ENCODE measurements around the gene MAN1C1.

The MAN1C1 gene

DNA sequence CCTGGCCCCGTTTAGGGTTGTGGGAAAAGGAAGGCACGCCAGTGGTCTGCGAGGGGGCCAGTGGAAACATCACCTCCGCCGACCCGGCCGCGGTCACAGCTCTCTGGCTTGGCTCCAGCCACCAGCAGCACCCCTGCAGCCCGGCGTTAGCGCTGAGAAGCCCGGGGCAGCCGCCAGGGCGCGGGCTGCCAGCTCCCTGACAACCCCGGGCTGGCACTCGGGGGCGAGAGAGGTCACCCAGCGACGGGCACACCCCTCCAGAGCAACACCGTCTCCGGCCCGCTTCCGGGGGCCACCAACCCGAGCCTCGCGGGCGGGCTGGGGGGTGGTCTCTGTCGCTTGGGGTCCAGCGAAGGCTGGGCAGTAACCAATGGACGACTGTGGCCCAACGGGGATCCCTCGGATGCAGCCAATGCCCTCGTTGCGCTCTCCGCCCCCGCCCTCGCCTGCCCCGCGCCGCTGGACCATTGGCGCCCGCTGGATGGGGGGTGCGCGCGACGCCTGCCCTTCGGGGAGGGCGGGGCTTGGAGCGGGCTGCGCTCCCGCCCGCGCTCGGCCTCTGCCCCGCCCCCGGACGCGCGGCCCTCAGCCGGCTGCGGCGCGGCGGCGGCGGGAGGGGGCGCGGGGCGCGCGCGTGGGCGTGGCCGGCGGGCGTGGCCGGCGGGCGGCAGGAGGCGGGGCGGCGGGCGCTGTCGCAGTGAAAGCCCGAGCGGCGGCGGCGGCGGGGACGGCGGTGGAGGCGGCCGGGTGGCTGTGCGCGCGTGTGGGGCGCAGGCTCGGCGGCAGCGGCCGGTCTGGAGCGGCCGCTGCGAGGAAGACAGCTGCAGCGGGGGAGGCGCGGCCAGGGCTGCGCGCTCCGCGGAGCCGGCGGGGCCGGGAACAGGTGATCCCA lies at the start of gene MAN1C1:
Gene MAN1C1 (plus strand): TSS at position 697 of the 892 bp plus-strand sequence. CDS start 1,007 bp downstream, outside the sequence.
- DNase-seq = peak; percentile 87

DNA sequence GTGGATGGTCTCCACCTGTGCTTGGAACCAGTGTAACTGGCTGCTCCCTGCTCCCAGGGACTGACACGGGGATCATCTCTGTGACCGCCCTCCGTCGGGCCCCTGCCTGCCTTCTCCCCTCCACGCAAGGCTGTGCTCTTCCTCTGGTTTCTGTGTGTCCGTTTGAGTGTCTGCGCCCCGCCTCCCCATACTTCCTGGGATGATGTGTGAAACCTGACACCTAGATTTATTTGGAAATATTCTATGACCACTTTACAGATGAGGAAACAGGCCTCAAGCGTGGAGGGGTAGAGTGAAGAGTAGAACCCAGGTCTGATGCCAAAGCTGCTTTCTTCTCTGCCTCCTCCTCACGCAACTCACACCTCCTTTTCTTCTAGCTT lies 48.9 kb upstream of the MAN1C1 start:
- no peak for DNase-seq

GRCh38 chr1:25568090-25568833 lies 48.3 kb upstream of the MAN1C1 start:
- DNase-seq = no peak

DNA sequence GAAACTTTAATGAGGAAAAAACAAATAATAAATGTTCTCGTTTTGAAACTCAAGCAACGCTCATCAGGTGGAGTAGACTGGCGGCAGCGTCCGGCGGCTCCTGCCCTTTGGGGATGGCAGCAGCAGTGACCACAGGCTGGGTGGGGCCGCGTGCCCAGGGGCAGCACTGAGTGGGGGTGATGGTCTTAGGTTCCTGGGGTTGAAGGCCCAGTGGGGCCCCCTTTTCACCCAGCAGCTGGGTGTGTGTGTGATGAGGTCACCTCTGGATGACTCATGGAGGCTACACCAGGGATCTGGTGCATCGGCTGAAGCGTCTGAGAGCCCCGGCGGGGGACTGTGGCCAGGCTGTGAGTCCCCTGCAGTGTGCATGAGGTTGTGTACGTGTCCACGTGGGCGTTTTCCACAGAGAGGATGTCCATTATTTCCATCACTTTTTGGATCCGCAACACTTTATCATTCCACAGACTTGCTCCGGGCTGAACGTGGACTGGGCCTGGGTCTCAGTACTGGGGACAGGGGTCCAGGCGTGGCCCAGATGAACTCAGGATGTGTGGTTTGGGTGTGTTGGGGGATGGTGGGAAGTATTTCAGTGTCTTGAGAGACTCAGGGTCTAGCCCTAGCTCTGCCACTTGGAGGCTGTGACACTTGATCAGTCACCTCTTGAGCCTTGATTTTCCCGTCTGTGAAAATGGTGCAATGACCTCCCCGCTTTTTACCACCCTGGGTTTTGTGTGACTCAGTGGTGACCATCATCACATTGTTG lies 47.6 kb upstream of the MAN1C1 start:
- DNase-seq = no peak

DNA sequence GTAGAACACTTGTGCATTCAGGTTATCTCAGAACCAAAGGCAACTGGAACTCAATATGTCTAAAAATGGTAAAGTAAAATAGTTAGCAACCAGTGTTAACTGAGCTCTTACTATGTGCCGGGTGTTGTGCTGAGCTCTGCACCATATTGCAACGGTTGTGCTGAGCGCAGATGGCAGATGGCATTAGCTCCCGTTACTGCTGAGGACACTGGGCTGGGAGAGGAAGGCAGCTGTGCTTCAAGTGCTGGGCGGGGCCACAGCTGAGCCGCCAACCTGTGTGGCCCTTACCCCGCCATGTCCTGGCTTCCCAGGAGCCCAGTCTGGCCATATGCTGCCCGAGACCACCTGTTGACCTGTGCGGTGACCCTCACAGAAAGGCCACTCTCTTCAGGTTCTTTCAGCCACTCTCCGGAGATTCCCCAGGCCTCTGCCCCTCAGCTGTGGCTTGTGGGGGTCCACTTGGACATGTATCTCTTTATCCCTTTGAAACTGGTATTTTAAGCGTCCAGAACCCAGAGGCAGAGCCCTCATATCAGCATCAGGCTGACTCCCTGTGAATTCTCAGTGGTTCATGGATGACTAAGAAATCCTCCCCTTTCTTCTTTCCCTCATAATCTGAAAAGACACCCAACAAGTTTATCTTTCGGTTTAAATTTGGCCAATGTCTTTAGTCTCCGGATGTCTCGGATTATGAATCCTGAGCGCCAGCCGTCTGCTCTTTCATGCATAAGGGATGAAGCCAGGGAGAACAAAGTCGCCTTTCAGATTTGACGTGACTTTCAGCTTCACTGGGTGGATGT lies 46.8 kb upstream of the MAN1C1 start:
- DNase-seq = no peak

- DNase-seq = no peak
Observed at GRCh38 chr1:25570798-25571521, 45.6 kb upstream of the MAN1C1 start.

DNA sequence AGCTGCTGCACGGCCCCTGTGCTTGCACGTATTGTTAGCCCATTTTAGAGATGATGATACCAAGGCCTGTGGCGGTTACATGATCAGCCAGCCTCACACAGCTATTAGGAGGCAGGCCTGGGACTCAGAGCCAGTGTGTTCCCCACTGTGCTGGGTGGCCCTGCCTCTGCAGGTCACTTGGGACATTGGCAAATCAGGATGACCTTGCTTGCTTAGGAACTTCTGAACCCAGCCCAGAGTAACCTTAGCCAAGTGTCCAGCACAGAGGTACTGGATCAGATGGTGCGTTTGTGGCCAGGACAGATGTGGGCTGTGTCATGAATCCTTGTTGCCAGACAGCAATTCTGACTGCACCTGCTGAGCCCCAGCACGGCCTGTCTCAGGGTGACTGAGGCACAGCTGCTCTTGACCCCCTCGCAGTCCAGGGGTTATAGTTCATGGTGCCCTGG lies 45.0 kb upstream of the MAN1C1 start:
- no peak for DNase-seq

DNA sequence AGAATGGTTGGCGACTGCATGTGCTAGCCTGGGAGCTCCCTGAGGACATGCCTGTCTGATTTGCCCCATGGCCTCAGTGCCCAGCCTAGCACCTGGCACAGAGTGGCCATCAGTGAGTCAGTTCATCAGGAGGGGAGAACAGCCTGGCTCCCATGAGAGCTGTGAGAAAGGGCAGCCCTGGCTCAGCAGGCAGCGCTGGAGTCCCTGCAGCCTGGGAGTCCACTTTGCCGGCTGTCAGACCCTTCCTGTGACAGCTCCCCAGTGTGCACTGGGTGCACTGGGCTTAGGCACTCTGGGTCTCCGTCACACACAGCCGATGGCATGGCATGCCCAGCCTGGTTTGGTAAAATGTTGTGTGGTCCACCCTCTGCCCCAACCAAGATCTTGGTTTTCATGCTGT lies 44.5 kb upstream of the MAN1C1 start:
- no peak for DNase-seq

- DNase-seq = no peak
Observed at GRCh38 chr1:25572708-25573590, 43.6 kb upstream of the MAN1C1 start.

- DNase-seq = no peak
Observed at GRCh38 chr1:25573591-25573930, 43.0 kb upstream of the MAN1C1 start.

- no peak for DNase-seq
Observed at GRCh38 chr1:25573961-25574360, 42.6 kb upstream of the MAN1C1 start.

- no peak for DNase-seq
Observed at GRCh38 chr1:25575191-25575590, 41.4 kb upstream of the MAN1C1 start.

DNA sequence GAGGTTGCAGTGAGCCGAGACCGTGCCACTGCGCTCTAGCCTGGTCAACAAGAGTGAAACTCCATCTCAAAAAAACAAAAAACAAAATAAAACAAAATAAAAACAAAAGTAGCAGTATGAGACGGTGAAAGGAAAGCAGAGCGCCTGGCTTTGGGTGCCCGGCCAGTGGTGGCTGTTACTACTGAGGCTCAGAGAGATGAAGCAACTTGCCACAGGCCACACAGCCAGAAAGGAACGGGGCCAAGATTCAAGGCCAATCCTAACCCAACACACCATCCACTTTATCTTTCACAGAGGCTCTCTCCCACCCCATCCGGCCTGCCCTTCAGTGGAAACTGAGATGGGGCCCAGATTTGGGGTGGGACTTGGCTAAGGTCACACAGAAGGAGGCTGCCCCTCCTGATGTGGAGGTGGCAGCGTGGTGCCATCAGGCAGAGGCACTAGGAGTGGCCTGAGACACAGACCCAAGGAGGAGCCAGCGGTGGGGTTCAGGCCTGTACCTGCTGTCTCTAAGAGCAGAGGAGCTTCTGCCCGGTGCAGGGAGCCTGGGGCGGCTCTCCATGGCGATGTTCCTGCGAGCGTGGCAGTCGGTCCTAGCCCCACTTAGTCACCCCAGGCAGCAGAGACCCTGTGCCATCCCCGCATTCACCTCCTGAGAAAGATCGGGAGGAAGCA lies 40.0 kb upstream of the MAN1C1 start:
- no peak for DNase-seq

DNA sequence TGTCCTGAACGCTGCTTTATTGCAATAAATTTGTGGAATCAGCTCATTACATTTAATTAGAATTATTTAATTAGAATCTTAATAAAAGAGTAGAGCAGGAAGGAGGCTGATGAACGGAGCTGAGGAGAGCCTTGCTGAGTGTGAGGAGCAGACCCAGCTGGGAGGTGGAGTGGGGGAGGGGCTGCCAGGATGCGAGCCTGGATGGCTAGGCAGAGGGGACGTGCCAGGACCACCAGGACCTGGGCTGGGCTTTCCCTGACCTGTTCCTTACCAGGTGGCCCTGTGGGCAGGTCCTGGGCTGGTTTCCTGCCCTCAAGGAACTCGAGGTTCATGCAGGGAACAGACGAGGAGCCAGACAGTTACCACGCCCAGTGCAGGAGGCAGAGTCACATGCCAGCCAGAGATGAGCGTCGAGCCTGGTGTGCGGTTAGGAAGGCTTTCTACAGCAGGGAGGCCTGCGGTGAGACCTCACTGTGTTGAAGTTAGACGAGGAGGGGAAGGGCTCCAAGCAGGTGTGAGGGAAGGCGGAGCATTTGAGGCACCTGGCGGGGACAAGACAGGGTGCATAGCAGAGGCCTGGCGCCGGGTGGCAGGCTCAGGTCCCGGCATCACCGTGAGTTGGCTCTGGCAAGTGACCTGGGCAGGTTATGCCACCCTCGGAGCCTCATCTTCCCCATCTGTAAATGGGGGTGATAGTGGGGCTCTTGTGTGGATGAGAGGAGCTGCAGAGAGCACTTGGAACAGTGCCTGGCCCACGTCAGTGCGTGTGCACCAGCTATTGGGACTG lies 39.3 kb upstream of the MAN1C1 start:
- DNase-seq = no peak

DNA sequence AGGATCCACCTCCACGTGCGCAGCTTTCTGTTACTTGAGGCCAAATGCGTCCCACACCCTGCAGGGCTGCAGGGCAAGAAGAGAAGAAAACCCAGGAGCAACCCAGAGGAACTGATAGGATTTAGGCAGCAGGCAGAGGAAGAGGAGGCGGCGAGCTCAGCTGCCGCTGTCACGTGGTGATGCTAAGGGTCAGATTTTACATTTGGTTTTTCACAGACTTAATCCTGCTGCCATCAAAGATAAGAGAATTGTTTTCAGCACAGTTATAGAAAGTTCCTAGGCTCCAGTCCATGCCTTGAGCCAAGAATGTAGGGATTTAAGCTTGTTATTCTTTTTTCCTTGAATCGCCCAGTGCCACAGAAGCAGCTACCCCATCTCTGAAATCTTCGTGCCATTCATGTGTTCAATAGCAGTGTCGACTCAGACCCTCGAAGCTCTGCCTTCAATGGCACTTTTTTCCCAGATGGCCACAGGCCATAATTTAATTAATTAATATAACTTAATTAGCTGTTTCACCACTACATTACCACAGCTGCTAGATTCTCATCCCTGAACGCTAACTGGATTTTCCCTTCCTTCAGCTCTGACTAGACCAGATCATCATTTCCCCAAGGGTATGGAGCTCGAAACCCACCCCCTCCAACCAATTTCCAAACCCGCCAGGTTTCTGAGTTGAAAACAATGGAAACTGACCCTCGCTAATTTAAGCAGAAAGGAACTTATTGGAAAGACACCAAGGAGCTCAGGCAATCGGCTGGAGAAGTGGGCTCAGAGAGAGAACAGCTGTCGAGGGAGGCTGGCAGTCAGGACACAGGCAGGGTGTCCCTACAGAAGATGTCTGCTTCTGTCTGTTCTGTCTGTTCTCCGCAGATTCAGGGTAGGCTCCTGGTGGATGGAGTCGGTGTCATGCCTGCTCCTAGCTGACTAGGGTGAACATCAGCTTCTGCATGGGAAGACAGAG lies 37.0 kb upstream of the MAN1C1 start:
- no peak for DNase-seq

DNA sequence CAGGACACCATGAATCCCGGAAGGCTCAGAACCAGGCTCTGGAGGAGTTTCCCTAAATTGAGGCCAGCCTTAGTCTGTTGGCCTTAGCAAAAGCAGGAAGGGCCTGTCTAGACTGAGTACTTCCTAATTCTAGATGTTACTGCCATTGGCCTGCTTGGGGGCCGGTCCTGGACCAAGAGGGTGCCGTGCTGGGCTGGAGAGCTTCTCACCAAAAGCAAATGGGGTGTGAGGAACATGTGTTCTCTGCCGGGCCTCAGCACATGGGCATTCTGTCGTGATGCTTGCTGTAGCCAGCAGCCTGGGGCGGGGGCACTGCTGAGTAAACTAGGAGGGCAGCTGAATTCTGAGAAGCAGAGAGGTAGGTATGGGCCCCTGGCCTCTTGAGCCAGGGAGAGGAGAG lies 35.7 kb upstream of the MAN1C1 start:
- DNase-seq = no peak

GRCh38 chr1:25581764-25582163 lies 34.8 kb upstream of the MAN1C1 start:
- no peak for DNase-seq
